ENCODE measurements around the gene CDH15.

DNA sequence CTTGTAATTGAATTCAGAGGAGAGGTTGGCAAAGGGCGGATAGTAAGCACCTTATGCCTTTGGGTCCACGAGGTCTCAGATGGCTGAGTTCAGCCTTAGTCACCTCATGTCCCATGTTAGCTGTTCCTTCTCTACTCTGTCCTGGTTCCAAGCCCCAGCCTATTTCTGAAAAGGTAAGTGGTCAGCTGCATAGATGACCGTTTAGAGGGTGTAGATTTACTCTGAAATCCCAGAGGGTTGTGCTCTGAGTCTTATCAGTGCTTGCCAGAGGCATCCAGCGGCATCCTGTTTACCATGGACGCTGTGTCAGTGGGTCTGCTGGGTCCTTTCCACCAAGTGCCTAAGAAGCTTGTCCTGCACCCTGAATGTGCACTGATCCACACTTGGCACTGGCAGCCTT, 47.8 kb downstream of the CDH15 start:
- TF ChIP-seq EZH2 (optimal IDR thresholded peaks at IDR 0.05; ENCODE audit: low read depth, low read length), result no peak
- TF ChIP-seq, protein P1, sequence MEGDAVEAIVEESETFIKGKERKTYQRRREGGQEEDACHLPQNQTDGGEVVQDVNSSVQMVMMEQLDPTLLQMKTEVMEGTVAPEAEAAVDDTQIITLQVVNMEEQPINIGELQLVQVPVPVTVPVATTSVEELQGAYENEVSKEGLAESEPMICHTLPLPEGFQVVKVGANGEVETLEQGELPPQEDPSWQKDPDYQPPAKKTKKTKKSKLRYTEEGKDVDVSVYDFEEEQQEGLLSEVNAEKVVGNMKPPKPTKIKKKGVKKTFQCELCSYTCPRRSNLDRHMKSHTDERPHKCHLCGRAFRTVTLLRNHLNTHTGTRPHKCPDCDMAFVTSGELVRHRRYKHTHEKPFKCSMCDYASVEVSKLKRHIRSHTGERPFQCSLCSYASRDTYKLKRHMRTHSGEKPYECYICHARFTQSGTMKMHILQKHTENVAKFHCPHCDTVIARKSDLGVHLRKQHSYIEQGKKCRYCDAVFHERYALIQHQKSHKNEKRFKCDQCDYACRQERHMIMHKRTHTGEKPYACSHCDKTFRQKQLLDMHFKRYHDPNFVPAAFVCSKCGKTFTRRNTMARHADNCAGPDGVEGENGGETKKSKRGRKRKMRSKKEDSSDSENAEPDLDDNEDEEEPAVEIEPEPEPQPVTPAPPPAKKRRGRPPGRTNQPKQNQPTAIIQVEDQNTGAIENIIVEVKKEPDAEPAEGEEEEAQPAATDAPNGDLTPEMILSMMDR (IDR thresholded peaks at IDR 0.05; ENCODE audit: low read length), result no peak
- no peak for TF ChIP-seq EZH2phosphoT487 (IDR thresholded peaks at IDR 0.05; ENCODE audit: low read length)
